Brain pericyte (primary cell): ENCODE data around the gene GJA9.
"Not testable (repeated sequence)": the region's sequence is repeated elsewhere in the genome, so short reads cannot be mapped to it uniquely, and the experiment has no call there.

Source experiments
- DNase-seq: peaks from one replicate; pipeline ENCODE4 v3.0.0-alpha.2; 2012; ENCODE audit warnings: low read depth, low spot score

Gene GJA9

DNA sequence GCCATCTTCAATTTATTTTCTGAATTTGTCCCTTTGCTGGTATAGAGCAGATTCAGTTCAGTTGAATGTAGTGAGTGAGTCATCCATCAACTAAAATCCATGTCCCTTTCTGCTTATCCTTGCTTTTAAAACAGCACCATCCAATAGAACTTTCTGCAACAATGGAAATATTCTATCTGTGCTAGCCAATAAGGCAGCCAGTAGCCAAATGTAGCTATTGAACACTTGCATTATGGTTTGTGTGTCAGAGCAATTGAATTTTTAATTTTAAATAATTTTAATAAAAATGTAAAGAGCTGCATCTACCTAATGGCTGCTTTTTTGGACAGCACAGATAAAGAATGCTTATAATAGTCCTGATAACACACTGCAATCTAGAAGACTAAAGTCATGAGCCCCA, at the start of gene GJA9:
TSS of gene GJA9 (minus strand) at position 101 of the 400 bp plus-strand sequence. CDS start 5,489 bp downstream, outside the sequence.
- DNase-seq, result no peak

- DNase-seq, result no peak
These were observed 48.1 kb upstream of the GJA9 start for GRCh38 chr1:38929476-38929875.

DNA sequence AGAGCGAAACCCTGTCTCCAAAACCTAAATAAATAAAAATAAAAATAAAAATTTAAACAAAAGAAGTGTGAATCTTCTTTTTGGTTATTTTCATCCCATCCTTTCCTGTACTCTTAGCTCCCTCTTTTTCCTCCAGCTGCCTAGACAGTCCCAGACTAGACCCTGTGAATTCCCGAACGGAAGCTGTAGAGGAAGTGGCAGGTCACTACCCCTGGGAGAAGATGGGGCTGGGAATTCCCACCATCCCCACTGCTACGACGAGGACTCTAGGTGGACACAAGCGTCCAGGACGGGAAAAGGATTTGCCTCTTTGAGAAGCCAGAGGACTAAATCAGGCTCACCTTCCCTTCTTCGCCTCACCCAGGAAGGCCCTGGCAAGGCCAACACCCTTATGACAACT, 47.7 kb upstream of the GJA9 start:
- no peak for DNase-seq

- DNase-seq, result no peak
These were observed 44.7 kb upstream of the GJA9 start for GRCh38 chr1:38926091-38926490.

DNA sequence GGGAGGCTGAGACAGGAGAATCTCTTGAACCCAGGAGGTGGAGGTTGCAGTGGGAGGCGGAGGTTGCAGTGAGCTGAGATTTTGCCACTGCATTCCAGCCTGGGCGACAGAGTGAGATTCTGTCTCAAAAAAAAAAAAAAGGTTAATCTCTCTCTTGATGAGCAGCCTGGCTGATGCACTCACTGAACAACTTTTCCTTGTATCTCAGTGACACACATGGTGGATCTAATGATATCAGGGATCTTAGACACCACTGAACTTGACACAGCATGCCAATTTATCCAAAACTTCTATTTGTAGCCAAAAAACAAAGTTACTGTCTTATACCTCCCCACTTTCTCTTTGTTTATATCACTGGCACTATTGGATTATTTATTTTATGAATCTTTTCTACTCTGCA, 44.0 kb upstream of the GJA9 start:
- DNase-seq, result no peak

DNA sequence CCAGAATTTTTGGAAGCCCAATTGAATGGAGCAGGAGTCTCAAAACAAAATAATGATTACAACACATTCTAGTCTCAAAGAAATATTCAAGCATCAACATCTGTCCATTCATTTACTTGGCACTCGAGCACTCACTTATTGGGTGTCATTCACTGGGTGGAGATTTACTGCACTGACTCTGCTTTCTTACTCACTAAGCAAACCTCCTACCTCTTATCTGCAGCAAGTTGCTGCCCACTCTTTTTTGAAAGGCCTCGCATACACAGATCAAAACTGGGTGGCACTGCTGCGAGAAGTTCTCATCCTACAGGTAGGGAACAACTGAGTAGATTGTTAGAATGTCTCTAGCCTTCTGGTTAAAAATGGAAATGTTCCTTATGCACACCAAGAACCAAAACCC, 42.2 kb upstream of the GJA9 start:
- DNase-seq, result no peak

GRCh38 chr1:38919130-38919529, 37.7 kb upstream of the GJA9 start:
- no peak for DNase-seq

DNA sequence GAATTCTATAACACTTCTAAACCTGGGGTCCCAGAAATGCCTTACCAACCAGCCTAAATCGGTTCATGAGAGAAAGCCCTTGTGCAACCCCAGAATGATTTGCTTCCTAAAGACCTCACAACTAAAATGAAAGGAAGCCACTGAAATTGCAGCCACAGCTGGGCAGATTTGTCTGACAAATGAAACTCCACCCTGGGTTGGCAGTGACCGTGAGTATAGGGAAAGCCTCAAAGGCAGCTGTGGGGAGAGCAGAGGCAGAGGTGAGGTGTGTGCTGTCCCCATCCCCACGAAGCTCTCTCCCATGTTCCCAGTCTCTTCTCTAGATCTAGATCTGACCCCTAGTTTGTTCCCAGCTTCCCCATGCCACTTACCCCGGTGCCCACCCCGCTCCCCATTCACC, 37.2 kb upstream of the GJA9 start:
- DNase-seq, result no peak

- no peak for DNase-seq
These were observed 36.4 kb upstream of the GJA9 start for GRCh38 chr1:38917772-38918171.

- no peak for DNase-seq
These were observed 36.0 kb upstream of the GJA9 start for GRCh38 chr1:38917337-38917736.

DNA sequence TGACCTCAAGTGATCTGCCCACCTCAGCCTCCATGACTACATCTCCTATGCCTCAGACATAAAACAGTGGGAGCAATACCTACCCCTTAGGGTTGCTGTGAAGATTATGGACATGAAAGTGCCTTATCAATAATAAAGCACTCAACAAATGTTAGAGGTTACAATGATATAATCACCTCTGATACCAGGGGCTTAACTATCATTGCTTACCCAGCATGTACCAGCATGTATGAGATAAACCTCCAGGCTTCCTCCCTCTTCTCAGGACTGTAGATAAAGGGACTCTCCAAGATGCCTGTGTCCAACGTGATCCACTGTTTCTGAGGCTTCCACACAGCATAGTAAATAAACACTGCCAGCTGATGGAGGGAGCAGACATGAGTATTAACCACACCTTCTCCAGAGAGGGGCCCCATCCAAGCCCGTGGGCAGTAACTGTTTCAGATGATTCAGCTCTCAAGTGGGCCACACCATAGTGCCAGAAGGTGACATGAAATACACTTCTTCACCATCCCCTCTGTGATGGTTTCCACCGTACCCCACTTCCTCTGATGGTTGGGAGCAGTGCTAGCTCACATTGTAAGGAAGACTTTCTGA, 34.1 kb upstream of the GJA9 start:
- no peak for DNase-seq

- DNase-seq, result not testable (repeated sequence)
These were observed 33.5 kb upstream of the GJA9 start for GRCh38 chr1:38914908-38915307.

GRCh38 chr1:38908821-38909220, 27.4 kb upstream of the GJA9 start:
- no peak for DNase-seq

GRCh38 chr1:38905985-38906384, 24.6 kb upstream of the GJA9 start:
- DNase-seq, result no peak

DNA sequence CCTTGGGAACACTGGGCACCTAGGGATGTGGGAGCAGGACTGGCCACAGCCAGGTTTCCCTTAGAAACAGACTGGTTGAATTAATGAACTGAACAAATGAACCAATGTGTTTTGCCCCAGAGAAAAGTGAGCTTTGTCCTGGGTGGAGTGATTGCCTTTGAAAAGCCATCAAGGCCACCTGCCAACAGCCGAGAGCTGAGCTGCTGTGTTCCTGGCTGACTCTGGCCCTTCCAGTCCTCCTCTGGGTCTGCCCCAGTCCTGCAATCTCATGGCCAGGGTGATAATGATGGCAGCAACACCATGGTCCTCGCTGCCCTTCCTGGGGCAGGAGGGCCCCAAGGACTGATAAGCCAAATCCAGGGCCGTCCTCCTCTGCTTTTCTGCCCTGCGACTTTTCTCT, 18.2 kb upstream of the GJA9 start:
- no peak for DNase-seq

- DNase-seq, result no peak
These were observed 17.4 kb upstream of the GJA9 start for GRCh38 chr1:38898653-38899230.

GRCh38 chr1:38896169-38896568, 14.8 kb upstream of the GJA9 start:
- no peak for DNase-seq

- no peak for DNase-seq
These were observed 11.6 kb upstream of the GJA9 start for GRCh38 chr1:38892976-38893375.

GRCh38 chr1:38891753-38892152, 10.4 kb upstream of the GJA9 start:
- DNase-seq, result no peak

- DNase-seq, result no peak
These were observed 8.2 kb upstream of the GJA9 start for GRCh38 chr1:38889589-38889988.

DNA sequence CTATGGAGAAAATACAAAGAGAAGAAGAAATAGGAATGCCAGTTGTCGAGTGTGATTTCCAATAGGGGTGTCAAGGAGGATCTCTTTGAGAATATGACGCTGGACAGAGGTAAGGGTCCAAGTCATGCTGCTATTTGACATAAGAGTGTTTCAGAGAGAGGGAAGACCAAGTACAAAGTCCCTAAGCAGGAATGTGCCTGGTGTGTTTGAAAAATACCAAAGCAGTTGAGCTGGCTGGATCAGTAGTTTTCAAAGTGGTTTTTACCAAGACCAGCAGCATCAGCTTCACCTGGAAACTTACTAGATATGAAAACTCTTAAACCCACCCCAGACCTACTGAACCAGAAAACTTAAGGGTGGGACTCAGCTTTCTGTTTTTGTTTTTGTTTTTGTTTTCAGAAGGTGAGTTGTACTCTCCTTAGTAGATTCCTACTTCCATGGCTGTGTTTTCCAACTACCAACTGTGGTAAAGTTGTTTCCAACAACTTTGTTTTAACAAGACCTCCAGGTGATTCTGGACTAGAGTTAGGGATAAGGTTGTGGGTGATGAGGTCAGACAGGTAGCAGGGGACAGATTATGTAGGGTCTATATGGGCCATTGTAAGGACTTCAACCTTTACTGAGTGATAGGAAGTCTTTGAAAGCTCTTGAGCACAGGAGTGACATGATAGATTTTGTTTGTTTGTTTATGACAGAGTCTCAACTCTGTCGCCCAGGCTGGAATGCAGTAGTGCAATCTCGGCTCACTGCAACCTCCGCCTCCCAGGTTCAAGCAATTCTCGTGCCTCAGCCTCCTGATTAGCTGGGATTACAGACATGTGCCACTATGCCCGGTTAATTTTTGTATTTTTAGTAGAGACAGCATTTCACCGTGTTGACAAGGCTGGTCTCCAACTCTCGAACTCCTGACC, 7.3 kb upstream of the GJA9 start:
- no peak for DNase-seq

DNA sequence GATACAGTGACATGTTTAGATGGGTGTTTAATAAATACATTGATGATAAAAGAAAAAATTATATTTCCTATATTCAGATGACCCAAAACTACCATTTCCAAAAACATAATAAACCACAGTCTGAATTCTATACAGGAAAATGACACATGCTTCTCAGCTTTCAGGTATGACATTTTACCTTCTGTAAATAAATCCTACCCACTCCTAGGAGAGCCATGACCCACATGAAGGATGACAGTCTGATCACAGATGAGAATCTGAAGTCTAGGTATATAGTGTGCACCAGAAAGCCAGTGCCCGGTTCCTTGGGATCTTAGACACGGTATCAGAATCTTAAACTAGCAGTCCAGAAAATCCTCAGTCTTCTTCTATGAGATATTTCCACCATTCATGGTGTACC, 3.7 kb upstream of the GJA9 start:
- no peak for DNase-seq

- DNase-seq, result no peak
These were observed 5.6 kb downstream of the GJA9 start for GRCh38 chr1:38875811-38876210.
